AG04450 (cell line): ENCODE results near the gene KCNH4. TPM values are rescaled to one million over a fixed set of nuclear protein-coding genes. Genes with fewer than 3 reads are reported as not detected.

Source experiments
- CTCF ChIA-PET: fragments of 300-600, 350-600 bp; formaldehyde crosslinking; extraction: SDS; loops from one replicate; lab custom pipeline; 2022; ENCODE audit warnings: antibody characterized with exemption, inconsistent platforms; lab: Charles Lee
- POLR2A ChIA-PET: fragments of 350-600 bp; formaldehyde crosslinking; extraction: SDS; loops from one replicate; lab custom pipeline; 2021; ENCODE audit warnings: antibody characterized with exemption, inconsistent platforms; lab: Yijun Ruan, JAX
- DNase-seq: peaks from one replicate; pipeline ENCODE4 v3.0.0-alpha.2; 2011; ENCODE audit warnings: low read depth, low spot score
- H3K27ac ChIP-seq: one replicate; pipeline ENCODE4 v1.5.1; 2012; ENCODE audit warnings: low read depth, low read length, control low read depth
- H3K27me3 ChIP-seq: one replicate; pipeline ENCODE4 v1.6.0; 2012; ENCODE audit warnings: low read length; ENCODE audit not compliant: control insufficient read depth, insufficient read depth
- H3K4me3 ChIP-seq: 2 replicates; pipeline ENCODE4 v1.5.1; 2011; ENCODE audit warnings: mild to moderate bottlenecking, low read depth, low read length, control low read depth
- H3K9me3 ChIP-seq: 2 replicates; pipeline ENCODE4 v1.5.1; 2012; ENCODE audit warnings: low read length; ENCODE audit not compliant: control insufficient read depth, insufficient read depth
- polyA plus RNA-seq: library from polyadenylated mRNA; depleted of rRNA; stranded (reverse); fragments of >200 nt; gene quantifications from 2 replicates; pipeline ENCODE4 v1.2.3, GENCODE V29; 2011
- TF ChIP-seq, protein P1 (sequence below): IDR thresholded peaks from 2 replicates; pipeline ENCODE4 v1.5.1; 2011; ENCODE audit warnings: low read depth, low read length, control low read depth, inconsistent platforms

Gene KCNH4
- polyA plus RNA-seq, 1 experiment: 0.01 TPM

DNA sequence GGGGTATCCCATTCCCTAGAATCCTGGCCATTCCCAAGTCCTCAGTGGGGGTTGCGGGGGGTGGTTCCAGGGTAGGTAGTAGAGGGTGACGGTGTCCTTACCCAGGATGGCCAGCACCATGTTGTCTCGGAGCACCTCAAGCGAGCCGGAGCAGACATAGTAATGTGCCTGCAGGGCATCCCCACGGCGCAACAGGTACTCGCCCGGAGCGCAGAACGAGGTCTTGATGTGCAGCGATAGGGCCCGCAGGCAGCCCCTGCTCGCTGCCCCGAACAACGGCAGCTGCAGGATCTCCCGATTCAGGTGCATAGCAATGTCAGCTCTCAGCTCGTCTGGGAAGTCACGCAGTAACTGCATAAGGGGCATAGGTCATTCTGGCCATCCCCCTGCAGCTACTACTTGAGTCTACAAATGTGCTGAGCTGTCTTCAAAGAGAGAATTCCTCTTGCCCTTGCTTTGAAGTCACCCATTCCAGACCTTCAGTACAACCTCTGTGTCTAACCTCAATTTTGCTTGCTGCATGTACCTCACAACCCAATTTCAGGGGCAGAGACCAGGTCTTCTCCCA is 14.7 kb downstream of the KCNH4 start:
- POLR2A ChIA-PET: no interaction called here
- TF ChIP-seq, protein P1, sequence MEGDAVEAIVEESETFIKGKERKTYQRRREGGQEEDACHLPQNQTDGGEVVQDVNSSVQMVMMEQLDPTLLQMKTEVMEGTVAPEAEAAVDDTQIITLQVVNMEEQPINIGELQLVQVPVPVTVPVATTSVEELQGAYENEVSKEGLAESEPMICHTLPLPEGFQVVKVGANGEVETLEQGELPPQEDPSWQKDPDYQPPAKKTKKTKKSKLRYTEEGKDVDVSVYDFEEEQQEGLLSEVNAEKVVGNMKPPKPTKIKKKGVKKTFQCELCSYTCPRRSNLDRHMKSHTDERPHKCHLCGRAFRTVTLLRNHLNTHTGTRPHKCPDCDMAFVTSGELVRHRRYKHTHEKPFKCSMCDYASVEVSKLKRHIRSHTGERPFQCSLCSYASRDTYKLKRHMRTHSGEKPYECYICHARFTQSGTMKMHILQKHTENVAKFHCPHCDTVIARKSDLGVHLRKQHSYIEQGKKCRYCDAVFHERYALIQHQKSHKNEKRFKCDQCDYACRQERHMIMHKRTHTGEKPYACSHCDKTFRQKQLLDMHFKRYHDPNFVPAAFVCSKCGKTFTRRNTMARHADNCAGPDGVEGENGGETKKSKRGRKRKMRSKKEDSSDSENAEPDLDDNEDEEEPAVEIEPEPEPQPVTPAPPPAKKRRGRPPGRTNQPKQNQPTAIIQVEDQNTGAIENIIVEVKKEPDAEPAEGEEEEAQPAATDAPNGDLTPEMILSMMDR: no peak

DNA sequence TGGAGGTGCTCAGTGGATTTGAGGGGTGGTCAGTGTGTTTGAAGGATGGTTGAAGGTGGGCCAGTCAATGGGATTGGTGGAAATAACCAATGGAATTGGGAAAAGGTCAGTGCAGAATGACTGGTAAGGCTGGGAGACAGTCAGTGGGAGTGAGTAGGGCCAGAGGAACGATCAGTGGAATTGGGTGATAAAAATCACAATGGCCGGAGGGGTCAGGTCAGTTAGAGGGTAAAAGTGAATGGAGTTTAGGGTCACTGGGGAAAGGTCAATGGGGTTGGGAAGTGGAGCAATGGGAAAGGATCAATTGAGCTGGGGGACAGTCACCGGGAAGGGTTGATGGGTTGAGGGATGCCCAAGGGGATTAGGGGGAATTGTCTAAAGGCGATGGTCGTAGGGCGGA is 15.2 kb downstream of the KCNH4 start:
- no peak overlapping the region for H3K4me3 ChIP-seq
- POLR2A ChIA-PET: no interaction called here
- DNase-seq: no peak
- TF ChIP-seq, protein P1: no peak
- no peaks in the 10 kb centered on the region; the same call in 1 of the 2 replicates for H3K9me3 ChIP-seq
- H3K27me3 ChIP-seq: peaks cover 7% of the 10 kb centered on the region
- CTCF ChIA-PET: no interaction called here
- H3K27ac ChIP-seq: no peak overlapping the region

More for the DNA sequence above, 14.7 kb downstream of the KCNH4 start:
- DNase-seq: no peak
- Histone ChIP-seq H3K27me3 (peaks cover 12% of the 10 kb centered on the region), H3K9me3 (no peaks in the 10 kb centered on the region; the same call in 1 of the 2 replicates), H3K27ac (no peak overlapping the region), H3K4me3 (no peak overlapping the region)
- CTCF ChIA-PET: no interaction called here

DNA sequence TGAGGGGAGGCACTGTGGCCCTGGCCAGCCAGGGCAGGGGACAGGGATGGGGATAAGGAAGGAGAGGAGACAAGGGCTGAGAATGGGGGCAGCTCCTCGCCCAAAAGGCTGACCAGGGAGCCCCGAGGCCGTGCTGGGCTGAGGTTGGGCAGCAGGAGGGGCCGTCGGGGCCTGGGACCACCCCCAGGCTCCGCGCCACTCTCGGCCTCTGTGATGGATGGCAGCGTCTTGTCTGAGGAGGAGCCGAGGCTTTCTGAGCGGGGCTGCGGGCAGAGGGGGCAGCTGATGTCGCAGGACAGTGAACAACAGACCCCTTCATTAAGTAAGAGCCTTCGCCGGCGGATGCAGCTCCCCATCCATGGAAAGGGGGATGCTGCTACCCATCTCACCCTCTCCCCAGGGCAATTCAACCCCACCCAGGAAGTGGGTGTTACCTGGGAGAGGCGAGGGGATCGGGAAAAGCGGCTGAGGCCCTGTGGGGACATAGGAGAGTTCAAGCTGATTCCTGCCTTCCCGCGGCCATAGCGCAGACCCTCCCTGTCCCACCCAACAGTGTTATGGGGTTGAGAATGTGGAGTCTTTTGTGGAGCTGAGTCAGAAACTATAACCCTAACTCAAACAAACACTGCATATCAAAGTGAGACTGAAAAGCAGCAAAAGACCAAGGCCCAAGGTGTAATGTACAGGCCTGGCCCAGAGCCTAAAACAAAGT is 17.1 kb downstream of the KCNH4 start:
- CTCF ChIA-PET: interaction anchor here (0.9 kb wide), 1 partner anchor 20 kb away, joined by 5 read pairs; no protein-coding TSS in a partner anchor
- no peak overlapping the region for H3K27ac ChIP-seq
- H3K9me3 ChIP-seq: no peaks in the 10 kb centered on the region; the same call in 1 of the 2 replicates
- DNase-seq: no peak
- TF ChIP-seq, protein P1: no peak
- POLR2A ChIA-PET: interaction anchor here (0.6 kb wide), 1 partner anchor 35 kb away, joined by 3 read pairs; no protein-coding TSS in a partner anchor
- H3K27me3 ChIP-seq: peaks cover 2% of the 10 kb centered on the region
- H3K4me3 ChIP-seq: no peak overlapping the region

DNA sequence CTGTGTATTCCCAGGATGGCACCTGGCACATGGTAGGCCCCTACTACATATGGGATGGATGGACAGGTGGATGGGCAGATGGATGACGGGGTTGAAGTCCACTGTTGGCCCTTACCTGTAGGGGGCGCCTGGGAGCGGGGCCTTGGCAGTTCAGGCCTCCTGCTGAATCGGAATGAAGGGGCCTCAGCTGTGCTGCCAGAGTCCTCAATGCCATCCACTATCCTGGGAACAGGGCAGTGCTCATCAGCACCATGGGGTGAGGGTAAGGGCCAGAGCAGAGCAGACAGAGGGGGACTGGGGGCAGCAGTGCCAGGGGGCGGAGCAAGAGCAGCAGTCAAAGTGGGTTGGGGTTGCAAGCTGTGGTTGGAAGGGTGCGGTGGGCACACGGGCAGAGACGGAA is 17.8 kb downstream of the KCNH4 start:
- Histone ChIP-seq H3K27me3 (peaks cover 2% of the 10 kb centered on the region), H3K9me3 (no peaks in the 10 kb centered on the region; the same call in 1 of the 2 replicates), H3K27ac (no peak overlapping the region), H3K4me3 (no peak overlapping the region)
- ChIA-PET POLR2A (no interaction called here), CTCF (interaction anchor here (0.9 kb wide), 1 partner anchor 21 kb away, joined by 5 read pairs; no protein-coding TSS in a partner anchor)
- TF ChIP-seq, protein P1: peak; percentile 30; the same call in 1 of the 2 replicates
- no peak for DNase-seq

DNA sequence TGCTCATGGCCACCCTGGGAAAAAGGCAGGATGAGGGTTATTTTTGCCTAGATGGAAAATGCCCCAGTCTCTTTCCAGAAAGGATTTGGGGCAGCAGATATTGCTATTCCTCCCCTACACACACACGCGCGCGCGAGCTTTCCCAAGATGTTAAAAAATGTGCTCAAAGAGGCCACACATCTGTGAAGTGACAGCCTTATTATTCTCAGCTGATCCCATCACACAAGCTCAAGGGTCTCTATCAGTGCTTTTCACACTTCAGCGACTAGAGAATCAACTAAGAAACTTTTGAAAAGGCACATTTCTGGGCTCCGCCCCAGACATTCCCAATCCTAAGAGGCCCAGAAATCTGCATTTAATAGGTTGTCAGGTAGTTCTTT is 20.4 kb downstream of the KCNH4 start:
- H3K4me3 ChIP-seq: no peak overlapping the region
- DNase-seq: no peak
- no peaks in the 10 kb centered on the region; the same call in 1 of the 2 replicates for H3K9me3 ChIP-seq
- ChIA-PET POLR2A (interaction anchor here (0.5 kb wide), 1 partner anchor 27 kb away, joined by 6 read pairs; no protein-coding TSS in a partner anchor), CTCF (no interaction called here)
- no peak overlapping the region for H3K27ac ChIP-seq
- peaks cover 2% of the 10 kb centered on the region for H3K27me3 ChIP-seq
- TF ChIP-seq, protein P1: no peak
